HFFc6 (cell line): ENCODE measurements around the gene SERPINA12. TPM values are rescaled to one million over a fixed set of nuclear protein-coding genes. Genes with fewer than 3 reads are reported as not detected.

Experiments used
- DNase-seq: peaks from one replicate; pipeline ENCODE4 v3.0.0-alpha.2; 2018
- H3K27ac Mint-ChIP-seq: 2 replicates; pipeline ENCODE4 v1.8.0; 2020; ENCODE audit warnings: mild to moderate bottlenecking, mixed read lengths
- H3K27me3 Mint-ChIP-seq: 2 replicates; pipeline ENCODE4 v1.8.0; 2021; ENCODE audit warnings: mild to moderate bottlenecking, moderate library complexity, mixed read lengths; ENCODE audit not compliant: insufficient read depth
- H3K36me3 Mint-ChIP-seq: 2 replicates; pipeline ENCODE4 v1.8.0; 2021; ENCODE audit warnings: low read depth, mixed read lengths
- H3K4me1 Mint-ChIP-seq: 2 replicates; pipeline ENCODE4 v1.8.0; 2020; ENCODE audit warnings: low read depth, mixed read lengths
- H3K4me3 Mint-ChIP-seq: 2 replicates; pipeline ENCODE4 v1.8.0; 2020; ENCODE audit warnings: mild to moderate bottlenecking, moderate library complexity, mixed read lengths
- H3K9me3 Mint-ChIP-seq: 2 replicates; pipeline ENCODE4 v1.8.0; 2020; ENCODE audit warnings: mild to moderate bottlenecking, mixed read lengths
- CTCF ChIP-seq: fragments of 200-600 bp; sonication (generic); IDR thresholded peaks from 2 replicates; pipeline ENCODE4 v1.5.0; 2021; ENCODE audit warnings: antibody characterized with exemption, mild to moderate bottlenecking
- total RNA-seq, 6 experiments: library from RNA; stranded (reverse); fragmentation: NEBNext Ultra II Directional; extraction: Animal tissue kit (Norgen Biotek cat#: 25700); gene quantifications; 2 replicates in 1 of 6; 3 replicates in 5 of 6; pipeline ENCODE4 v1.2.3, GENCODE V29; 2021

SERPINA12 gene
- total RNA-seq, 6 experiments from 2014 or later: not detected

- TF ChIP-seq CTCF: no peak
- Mint-ChIP-seq H3K9me3 (peaks cover 58% of the 10 kb centered on the region), H3K4me3 (no peak overlapping the region), H3K36me3 (peaks cover 4% of the 10 kb centered on the region), H3K27me3 (peaks cover 2% of the 10 kb centered on the region), H3K4me1 (no peaks in the 10 kb centered on the region), H3K27ac (no peak overlapping the region)
- DNase-seq: no peak
Observed at GRCh38 chr14:94544726-94545125, 35.5 kb upstream of the SERPINA12 start.

GRCh38 chr14:94543449-94544124, 34.3 kb upstream of the SERPINA12 start:
- H3K9me3 Mint-ChIP-seq: peaks cover 65% of the 10 kb centered on the region
- peaks cover 4% of the 10 kb centered on the region for H3K36me3 Mint-ChIP-seq
- TF ChIP-seq CTCF: no peak
- no peak for DNase-seq
- no peak overlapping the region for H3K4me3 Mint-ChIP-seq
- H3K27ac Mint-ChIP-seq: no peak overlapping the region
- H3K4me1 Mint-ChIP-seq: no peaks in the 10 kb centered on the region
- peaks cover 1% of the 10 kb centered on the region for H3K27me3 Mint-ChIP-seq

- Mint-ChIP-seq H3K9me3 (peaks cover 67% of the 10 kb centered on the region), H3K27ac (no peak overlapping the region), H3K36me3 (peaks cover 4% of the 10 kb centered on the region), H3K27me3 (peaks cover 1% of the 10 kb centered on the region), H3K4me3 (no peak overlapping the region), H3K4me1 (no peaks in the 10 kb centered on the region)
- DNase-seq: no peak
- no peak for TF ChIP-seq CTCF
Observed at GRCh38 chr14:94542811-94543440, 33.7 kb upstream of the SERPINA12 start.

- no peak overlapping the region for H3K4me3 Mint-ChIP-seq
- H3K9me3 Mint-ChIP-seq: peaks cover 63% of the 10 kb centered on the region
- peaks cover 1% of the 10 kb centered on the region for H3K27me3 Mint-ChIP-seq
- TF ChIP-seq CTCF: no peak
- peaks cover 4% of the 10 kb centered on the region for H3K36me3 Mint-ChIP-seq
- DNase-seq: no peak
- H3K4me1 Mint-ChIP-seq: no peaks in the 10 kb centered on the region
- no peak overlapping the region for H3K27ac Mint-ChIP-seq
Observed at GRCh38 chr14:94542111-94542810, 33.0 kb upstream of the SERPINA12 start.

- no peak for DNase-seq
- no peak for TF ChIP-seq CTCF
- Mint-ChIP-seq H3K4me3 (no peak overlapping the region), H3K4me1 (no peaks in the 10 kb centered on the region), H3K36me3 (peaks cover 4% of the 10 kb centered on the region), H3K27me3 (peaks cover 1% of the 10 kb centered on the region), H3K27ac (no peak overlapping the region), H3K9me3 (peaks cover 57% of the 10 kb centered on the region)
Observed at GRCh38 chr14:94541234-94541975, 32.1 kb upstream of the SERPINA12 start.
